HG03520 (cell line): Measurements from ENCODE around the gene MRPS2.

ENCODE experiments used
- ATAC-seq: cut with Tn5 transposase; IDR thresholded peaks from one replicate; pipeline ENCODE4 v1.9.1; 2021; ENCODE audit warnings: mild to moderate bottlenecking, moderate library complexity; ENCODE audit not compliant: unreplicated experiment

Gene MRPS2

DNA sequence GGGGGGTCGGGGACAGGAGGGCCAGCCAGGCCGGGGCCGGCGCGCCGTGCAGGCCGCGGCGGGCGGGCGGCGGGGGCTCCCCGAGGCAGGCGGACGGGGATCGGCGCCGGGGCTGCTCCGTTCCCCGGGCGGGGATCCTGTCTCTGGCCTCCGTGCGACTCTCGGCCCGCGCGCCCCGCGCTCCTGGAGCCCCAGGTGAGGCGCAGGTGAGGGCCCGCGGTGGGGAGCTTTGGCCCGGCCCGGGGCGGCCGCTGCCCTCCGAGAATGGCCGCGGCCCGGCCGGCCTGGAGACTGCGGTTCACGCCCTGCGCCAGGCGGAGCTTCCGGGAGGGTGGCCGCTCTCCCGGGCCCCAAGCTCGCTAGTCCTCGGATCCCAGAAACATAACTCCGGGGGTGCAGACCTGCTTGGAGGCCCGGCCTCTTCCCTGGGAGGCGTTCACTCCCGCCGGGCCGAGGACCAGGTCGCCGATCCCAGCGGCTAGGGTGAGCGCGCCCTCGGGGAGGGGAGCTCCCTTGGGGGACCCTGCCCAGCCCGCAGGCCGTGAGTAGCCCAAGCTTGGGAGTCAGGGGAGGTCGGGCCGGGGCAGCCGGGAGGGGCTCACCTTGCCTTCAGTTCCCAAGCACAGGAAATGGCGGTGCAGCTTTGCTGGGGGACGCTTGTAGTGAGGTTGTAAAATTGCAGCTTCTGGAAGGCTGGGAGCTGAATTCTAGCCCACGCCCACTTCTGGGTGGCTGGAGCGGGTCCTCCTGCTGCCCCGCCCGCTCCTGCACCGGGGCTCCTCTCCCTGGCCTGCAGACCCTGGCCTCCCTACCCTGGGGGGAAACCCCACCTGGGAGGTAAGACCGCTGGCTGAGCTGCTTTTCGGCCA is 20.2 kb upstream of the MRPS2 start:
- ATAC-seq = no peak

DNA sequence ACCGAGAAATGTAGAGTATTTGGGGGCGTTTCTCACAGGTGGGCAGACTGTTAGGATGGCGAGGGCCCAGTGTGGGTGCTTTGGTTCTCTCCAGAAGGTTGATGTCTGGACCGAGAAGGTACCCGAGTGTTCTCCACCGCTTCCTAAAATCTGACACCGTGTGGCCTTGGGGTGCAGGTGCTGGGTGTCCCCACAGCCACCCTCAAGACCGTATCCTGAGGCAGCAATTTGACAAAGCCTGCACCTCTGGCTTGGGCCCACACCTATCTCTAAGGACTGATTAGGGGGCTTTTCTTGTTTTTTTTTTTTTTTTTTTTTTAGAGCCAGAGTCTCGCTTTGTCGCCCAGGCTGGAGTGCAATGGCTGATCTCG is 19.6 kb upstream of the MRPS2 start:
- ATAC-seq = no peak

DNA sequence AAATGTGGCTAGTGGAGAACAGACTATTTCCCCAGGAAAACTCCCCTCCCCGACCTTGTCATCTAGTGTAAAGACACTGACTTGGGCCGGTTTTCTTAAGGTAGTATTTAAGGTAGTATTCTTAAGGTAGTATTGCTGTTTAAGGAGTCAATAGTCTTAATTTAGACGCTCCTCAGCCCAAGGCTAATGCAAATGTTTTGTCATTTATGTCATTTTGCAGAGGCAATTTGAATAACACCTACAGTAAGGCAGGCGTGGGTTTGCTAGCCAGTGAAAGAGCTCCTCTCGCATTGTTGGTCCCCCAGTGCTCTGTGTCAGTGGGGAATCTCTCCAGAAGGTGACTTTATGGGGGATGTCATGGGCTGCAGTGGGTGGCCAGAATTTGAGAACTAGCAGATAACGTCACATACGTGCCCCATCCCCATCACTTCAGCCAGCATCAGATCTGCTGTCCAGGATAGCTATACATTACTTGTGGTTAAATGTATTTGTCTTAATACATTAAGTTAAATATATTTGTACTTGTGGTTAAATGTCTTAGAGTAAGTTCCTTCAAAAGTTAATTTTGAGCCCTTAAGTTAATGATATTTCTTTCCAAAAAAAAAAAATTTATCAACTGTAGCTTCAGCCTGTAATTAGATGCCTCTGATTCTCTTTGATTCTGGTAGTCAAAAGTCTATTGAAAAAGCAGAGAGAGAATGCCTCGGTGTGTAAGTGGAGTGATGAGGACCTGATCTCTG is 18.3 kb upstream of the MRPS2 start:
- ATAC-seq = no peak

DNA sequence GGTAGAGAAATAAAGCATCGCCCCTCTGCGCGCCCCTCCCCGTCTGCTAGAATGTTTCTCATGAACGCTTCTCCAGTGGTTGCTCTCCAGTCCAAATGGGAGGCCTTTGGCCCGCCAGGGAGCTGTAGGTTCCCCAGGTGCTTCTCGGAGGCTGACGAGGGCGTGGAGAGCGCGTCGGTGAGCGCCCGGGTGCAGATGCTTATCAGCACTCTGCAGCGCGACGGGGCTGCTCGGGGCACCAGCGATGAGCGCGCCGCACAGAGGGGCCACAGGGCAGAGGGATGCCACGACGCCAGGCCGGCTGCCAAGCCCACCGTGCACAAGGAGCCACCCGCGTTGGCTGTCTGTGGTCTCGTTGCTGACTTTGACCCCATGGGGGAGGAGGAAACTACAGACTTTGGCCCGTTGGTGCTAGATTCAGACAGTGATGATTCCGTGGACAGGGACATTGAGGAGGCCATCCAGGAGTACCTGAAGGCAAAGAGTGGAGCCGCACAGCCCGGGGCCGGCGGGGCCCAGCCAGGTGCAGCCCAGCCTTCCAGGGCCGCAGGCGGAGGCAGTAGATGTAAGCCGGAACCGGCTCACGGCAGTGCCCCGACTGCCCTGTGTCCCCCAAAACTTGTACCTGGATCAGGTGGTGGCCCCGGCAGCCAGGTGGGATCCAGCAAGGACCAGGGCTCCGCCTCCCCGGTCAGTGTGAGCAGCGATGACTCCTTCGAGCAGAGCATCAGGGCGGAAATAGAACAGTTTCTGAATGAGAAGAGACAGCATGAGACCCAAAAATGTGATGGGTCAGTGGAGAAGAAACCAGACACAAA is 15.8 kb upstream of the MRPS2 start:
- ATAC-seq = no peak

DNA sequence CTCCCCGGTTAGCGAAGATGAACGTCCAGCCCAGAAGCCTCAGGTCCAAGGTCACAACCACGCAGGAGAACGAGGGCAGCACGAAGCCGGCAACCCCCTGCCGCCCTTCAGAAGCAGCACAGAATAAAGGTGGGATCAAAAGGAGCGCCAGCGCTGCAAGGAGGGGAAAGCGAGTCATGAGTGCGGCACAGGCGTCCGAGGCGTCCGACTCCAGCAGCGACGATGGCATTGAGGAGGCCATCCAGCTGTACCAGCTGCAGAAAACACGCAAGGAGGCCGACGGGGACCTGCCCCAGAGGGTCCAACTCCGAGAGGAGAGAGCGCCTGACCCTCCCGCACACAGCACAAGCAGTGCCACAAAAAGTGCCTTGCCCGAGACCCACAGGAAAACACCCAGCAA is 15.1 kb upstream of the MRPS2 start:
- ATAC-seq = no peak

DNA sequence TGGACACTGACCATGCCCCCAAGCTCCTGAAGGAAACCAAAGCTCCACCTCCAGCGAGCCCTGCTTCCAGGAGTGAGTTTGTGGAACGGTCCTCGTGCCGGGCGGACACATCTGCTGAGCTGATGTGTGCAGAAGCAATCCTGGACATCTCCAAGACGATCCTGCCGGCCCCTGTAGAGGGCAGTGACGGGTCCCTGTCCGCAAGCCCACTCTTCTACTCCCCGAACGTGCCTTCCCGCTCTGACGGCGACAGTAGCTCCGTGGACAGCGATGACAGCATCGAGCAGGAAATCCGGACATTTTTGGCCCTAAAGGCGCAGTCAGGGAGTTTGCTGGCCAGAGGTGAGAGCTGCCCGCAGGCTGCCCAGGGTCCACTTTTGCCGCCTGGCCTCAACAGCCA is 14.7 kb upstream of the MRPS2 start:
- ATAC-seq = no peak

DNA sequence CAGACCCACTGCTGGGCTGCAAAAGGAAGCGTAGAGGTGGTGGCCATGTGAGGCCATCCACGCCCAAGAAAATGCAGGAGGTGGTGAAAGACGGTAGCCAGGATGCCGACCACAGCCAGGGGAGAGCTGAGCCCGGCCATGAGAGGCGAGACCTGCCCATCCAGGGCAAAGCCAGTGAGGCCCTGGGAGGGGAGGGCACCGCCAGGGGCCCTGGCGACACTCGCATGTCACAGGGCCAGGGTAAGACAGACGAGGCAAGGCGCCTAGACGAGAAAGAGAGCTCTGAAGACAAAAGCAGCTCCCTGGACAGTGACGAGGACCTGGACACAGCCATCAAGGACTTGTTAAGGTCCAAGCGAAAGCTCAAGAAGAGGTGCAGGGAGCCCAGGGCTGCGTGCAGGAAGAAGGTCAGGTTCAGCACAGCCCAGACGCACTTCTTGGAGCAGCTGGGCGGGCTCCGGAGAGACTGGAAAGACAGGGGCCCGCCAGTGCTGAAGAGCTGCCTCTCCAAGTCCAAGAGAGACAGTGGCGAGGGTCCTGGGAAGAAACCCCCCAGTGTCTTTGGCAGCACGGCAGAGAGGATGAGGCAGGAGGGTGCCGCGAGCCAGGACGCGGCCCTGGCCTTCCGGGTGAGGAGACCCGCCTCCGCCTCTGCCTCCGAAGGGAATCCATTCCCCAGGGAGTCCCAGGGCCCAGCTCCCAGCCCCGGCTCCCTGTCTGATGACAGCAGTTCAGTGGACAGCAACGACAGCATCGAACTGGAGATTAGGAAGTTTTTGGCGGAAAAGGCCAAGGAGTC is 14.0 kb upstream of the MRPS2 start:
- ATAC-seq = no peak

DNA sequence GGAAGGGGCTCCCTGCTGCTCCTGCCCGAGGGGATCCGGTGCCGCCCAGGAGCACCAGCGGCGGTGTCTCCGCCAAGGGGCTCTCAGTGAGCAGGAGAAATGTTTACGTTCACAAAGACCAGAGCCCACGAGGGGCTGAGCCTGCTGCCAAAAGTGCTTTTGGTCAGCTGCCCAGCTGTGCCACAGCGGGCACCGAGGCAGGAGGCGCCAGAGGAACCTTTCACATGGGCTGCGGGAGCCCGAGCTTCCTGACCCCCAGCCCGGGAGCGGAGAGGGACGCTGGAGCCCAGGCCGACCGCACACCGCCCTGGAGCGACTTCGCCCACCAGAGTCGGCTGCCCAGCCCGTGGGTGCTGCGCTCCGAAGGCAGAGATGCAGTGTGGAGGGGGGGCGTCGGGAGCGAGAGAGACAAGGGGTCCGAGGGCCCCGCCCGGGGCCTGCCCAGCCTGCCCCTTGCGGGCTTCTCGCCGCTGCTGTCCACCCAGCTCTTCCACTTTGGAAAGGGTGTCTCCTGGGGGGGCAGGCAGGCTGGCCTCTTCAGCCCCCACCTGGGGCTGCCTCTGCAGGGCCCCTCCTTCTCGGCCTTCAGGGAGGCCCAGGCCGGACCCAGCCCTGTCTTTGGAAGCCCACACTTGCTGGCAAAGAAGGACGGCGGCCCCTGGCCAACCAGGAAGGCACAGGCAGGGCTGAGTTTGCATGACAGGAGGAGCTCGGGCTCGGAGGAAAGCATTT is 13.0 kb upstream of the MRPS2 start:
- ATAC-seq = no peak

DNA sequence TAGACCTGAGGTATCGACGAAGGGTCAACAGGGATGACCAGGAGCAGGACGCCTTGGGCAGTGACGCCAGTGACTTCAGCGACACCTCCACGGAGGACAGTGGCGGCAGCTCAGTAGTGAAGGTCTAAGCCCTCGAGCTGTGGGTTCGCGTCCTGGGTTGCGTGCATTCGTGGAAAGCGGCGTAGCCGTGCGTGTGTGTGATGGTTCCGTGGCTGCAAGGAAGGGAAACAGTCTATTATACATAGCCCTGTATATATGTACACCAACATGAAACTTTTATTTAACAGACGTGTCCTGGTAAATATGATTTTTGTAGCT is 12.5 kb upstream of the MRPS2 start:
- ATAC-seq = no peak

DNA sequence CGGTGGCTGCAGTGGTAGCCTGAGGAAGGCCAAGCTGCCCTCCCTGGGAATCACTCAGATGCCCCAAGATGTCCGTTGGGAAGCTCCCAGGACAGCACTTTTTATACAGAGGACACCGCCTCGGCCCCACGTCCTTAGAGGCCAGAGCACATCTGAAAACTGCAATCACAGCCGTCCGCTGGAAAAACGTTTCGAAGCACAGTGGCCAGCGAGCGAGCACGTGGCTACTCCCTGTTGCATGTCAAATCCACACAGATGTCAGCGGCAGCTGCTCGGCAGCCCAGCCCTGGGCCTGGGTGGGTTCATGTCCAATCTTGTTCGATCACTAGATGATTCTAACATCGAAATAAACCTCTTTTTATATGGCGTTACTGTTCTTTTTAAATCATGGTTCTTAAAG is 12.0 kb upstream of the MRPS2 start:
- ATAC-seq = no peak

DNA sequence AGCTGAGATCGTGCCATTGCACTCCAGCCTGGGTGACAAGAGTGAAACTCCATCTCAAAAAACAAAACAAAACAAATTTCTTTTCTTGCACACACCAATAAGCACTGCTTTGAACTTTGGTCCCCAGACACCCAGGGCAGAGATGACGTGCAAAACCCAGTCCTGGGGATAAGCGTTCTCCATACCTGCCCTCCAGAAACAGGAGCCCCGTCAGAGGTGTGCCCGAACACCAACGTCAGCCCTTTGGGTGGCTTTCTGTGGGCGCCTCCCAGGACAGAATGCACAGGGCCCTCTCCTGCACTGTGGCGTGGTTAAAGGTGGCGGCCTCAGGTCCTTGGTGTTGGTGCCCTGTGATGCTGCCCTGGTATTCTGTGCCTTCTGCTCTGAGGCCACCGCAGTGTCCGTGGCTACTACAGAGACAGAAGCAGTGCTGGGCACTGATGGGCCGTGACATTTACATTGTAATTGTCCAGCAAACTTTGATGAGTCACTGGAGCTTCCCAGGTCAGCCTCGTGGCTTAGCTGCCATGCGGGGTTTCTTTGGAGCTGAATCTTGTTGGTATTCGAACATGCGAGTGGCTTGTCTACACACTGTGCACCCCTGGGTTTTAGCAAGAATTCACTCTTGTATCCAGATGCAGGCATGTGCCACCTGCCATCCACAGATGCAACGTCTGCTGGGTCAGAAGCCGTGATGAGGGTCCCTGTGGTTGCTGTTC is 11.1 kb upstream of the MRPS2 start:
- no peak for ATAC-seq

DNA sequence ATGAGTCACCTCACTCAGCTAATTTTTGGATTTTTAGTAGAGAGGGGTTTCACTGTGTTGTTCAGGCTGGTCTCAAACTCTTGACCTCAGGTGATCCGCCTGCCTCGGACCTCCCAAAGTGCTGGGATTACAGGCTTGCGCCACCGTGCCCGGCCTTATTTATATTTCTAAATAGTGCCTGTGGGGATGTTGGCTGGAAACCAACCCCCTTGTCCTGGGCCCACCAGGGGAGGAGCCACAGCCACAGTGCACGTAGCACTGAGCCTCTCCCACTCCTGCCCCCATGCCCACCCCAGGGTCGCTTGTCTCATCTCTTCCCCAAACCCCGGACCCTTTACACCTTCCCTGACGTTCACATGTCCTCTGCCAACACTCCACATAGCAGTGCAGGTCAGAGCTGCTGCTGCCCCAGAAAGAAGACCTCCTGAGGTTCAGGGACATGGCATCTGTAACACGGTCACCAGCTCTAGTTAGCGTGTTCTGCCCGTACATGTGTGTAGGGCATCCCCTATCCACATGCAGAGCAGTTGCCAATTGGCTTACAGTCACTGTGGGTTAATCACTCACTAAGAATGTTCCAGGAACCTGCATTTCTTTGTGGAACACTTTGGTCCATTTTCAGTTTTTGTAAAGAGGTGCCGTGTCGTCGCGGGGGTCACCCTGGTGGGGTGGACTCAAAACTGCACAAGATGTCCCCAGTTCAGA is 10.2 kb upstream of the MRPS2 start:
- ATAC-seq = no peak

DNA sequence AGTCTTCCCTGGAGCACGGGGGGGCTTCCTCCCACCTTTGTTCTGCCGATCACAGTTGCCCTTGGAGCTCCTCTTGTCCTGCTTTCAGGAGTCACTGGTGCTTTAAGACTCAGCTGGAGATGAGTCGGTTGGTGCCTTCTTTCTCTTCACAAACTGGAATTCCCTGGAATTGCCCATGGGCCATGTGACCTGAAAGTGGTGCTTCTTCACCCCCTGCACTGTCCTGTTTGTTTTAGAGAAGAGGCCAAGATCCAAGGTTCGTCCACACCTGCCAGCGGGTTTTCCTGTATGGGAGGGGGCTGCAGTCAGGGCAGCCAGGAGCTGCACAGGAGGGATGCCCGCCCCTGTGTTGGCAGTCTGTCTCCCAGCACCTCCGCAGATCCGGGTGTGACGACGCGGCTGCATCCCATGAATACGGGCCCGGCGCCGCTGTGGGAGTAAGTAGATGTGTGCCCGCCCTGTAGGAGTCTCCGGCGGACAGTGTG is 9.5 kb upstream of the MRPS2 start:
- no peak for ATAC-seq

DNA sequence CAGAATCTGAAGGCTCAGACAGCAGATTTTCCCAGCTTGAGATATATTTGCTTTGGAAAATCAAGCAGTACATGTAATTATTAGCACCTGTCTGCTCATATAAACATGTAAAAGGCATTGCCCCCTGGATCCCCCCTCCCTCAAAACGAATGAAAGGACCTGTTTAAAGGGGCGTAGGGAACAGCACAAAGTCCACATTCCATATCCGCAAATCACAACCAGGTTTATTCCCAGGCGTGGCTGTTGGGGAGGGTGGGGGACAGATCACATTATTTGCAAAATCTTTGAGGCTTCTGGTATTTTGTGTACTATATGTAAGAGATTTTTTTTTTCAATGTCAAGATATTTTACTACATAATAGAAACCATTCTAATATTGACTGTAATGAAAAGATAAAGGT is 8.7 kb upstream of the MRPS2 start:
- ATAC-seq = no peak

DNA sequence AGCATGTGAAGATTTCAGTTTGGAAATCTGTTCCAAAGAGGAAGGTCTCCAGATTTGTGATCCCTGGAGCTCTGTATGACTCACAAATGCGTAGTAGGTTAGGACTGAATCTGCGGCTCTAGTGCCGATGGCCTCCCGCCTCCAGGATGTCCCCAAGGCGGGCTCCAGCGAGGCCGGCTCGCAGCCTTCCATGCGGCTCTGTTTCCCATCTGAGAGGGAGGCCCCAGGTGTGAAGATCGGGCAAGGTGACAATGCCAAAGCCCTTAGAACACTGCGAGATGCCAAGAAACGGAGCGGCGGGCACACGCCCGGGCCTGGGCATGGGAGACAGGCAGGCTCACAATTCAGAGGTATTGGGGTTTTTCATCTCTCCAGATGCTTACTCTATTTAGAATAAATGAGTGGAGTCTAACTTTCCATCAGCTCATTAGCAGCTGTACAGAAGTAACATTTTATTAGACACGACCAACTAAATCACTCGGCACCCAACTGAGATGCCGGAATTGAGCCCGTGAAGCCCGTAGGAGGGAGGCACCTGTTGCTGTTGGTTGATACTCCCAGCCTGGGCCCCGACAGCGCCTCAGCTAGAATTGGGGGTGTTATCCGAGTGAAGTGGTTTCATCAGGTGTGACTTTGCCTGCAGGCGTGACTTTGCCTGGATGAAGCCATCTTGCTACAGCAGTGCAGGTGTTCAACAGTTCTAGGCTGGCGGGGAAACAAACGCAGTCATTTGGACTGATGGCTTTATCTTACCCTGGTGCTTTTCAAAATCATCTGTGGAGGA is 7.4 kb upstream of the MRPS2 start:
- no peak for ATAC-seq

DNA sequence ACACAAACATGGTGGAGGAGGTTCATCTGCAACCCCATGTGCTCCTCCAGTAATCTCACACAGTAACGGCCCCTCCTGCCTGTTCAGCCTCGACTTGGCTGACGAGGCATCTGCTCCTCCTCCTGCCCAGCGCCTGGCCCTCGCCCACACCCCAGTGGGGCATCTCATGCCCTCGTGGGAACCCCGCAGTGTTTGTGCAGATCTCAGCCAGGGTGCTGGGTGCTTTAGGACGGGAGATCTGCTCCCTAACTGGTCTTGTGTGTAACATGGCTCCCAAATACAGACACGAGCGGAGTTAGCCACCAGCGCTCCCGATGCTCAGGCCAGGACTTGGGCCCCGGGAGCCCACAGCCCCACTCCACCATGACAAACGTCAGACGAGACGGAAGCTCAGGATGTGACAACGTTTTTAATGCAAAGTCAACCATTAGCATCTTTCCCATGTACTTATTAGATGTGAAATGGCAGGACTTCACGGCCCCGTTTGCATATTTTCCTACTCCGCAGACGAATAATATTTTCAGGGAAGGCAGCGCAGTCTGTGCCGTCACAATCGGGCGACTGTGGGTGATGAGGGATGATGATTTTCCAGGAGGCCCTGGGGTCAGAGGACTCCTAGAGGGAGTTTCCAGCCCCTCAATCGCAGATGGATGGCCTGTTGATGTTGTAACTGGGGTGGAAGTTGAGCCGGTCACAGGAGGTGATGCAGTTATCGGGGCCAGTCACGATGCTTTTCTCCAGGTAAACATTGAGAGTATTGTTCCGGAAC is 5.5 kb upstream of the MRPS2 start:
- ATAC-seq = no peak

DNA sequence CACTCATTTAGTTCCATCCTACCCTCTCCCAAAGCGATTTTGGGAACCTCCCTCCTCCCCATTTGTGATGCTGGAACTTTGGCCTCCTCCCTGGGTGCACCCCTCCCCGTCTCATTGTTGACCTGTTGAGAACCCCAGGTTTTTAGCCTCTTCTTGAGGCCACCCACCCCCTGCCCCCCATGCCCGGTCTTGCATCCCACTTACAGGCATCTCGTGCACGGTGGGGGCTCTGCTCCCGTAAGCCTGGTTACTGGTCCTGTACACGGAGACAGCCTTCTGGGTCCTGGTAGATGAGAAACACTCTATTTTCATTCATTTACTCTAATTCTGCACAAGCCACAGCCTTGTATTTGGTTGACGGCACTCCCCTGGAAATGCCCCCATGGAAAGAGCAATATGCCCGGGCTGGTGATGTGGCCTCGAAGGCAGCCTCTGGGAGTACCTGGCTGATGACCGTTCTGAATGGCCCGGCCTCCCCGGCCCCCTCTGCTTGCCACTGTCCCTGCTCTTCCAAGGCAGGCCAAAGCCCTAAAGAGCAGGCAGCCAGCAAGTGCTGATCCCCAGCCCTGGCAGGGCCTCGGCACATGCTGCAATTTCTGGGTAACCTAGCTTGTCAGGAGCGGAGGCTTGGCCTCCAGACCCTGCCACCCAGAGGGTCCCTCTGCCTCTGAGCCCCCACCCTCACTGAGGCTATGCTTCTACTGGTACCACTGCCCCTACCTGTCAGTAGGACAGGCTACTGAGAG is 1.9 kb upstream of the MRPS2 start:
- no peak for ATAC-seq
